ENCODE data around the gene SLC34A1. TPM values are rescaled to one million over a fixed set of nuclear protein-coding genes. Genes with fewer than 3 reads are reported as not detected.

SLC34A1 gene
- total and polyA plus RNA-seq, 5 donors from 2014 or later = 0.20 TPM; not detected in 4

DNA sequence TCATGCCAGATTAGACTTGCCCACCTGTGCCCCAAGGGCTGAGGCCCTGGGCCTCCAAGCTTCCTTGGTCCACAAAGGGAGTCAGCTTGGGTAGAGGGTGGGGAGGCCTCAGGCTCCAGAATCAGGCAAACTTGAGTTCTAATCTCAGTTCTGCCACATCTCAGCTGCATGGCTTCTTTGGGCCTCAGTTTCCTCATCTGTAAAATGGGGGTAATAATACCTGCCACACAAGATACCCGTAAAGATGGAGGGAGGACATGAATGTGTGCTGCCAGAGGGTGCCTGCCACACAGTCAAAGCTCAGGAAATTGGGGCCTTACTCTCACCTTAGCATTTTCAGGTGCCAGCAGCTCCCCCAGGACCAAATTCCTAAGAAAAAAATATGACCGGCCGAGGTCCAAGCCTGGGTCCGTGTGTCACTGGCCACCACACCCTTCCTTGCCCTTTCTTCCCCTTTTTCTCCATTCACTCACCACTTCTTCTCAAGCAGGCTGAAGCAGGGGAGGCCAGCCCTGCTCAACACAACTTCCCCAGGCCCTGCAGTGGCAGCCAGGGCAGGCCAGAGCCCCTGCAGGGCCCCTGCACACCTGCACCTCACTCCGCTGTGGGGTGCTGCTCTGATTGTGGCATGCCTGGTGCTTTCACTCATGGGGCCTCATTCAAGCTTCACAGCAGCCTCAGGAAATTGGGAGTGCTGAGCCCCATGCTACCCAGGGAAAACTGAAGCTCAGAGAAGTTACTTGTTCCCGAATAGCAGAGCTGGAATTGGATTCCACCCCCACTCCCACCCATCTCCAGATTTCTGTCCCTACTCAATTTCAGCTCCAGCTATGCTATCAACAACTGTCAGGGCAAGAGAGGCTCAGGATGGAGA is 22.6 kb upstream of the SLC34A1 start:
- Histone ChIP-seq H3K4me1 (ENCODE audit: control insufficient read depth, insufficient read depth, low read length, poor library complexity, severe bottlenecking) (peaks cover 88% of the 10 kb centered on the region), H3K9me3 (ENCODE audit: control insufficient read depth in 2 of 2, low read length in 2 of 2) (no peaks in the 10 kb centered on the region), H3K27me3 (ENCODE audit: control insufficient read depth, insufficient read depth, low read length) (no peaks in the 10 kb centered on the region), H3K27ac (ENCODE audit: insufficient read depth, low read length, poor library complexity, severe bottlenecking) (peak overlapping the region; percentile 81), H3K4me3 (ENCODE audit: low read depth, low read length) (peak overlapping the region; percentile 35), H3K36me3 (ENCODE audit: control insufficient read depth, insufficient read depth, low read length) (peaks cover 15% of the 10 kb centered on the region)
- DNase-seq (no peak), ATAC-seq (ENCODE audit: low read depth in 2 of 2) (no peak)
- H3K36me3 Mint-ChIP-seq = peaks cover 7% of the 10 kb centered on the region
- H3K27me3 Mint-ChIP-seq = no peaks in the 10 kb centered on the region
- H3K4me3 Mint-ChIP-seq = peak overlapping the region; percentile 83 to 95 (median 92)
- H3K4me1 Mint-ChIP-seq = peaks cover 5 to 80% (median 52%) of the 10 kb centered on the region in 4 donors
- peak overlapping the region; percentile 88 to 94 (median 88) for H3K27ac Mint-ChIP-seq
- no peaks in the 10 kb centered on the region for H3K9me3 Mint-ChIP-seq

GRCh38 chr5:177362292-177362609 is 22.0 kb upstream of the SLC34A1 start:
- H3K9me3 ChIP-seq (ENCODE audit: control insufficient read depth in 2 of 2, low read length in 2 of 2) = no peaks in the 10 kb centered on the region
- H3K4me3 Mint-ChIP-seq = peak overlapping the region; percentile 83 to 95 (median 92)
- H3K36me3 Mint-ChIP-seq = peaks cover 7% of the 10 kb centered on the region
- H3K4me3 ChIP-seq (ENCODE audit: low read depth, low read length) = peak overlapping the region; percentile 35
- peak overlapping the region; percentile 81 for H3K27ac ChIP-seq (ENCODE audit: insufficient read depth, low read length, poor library complexity, severe bottlenecking)
- H3K27ac Mint-ChIP-seq = peak overlapping the region; percentile 88 to 94 (median 88)
- H3K9me3 Mint-ChIP-seq = no peaks in the 10 kb centered on the region
- peaks cover 0 to 77% (median 46%) of the 10 kb centered on the region in 4 donors for H3K4me1 Mint-ChIP-seq
- no peaks in the 10 kb centered on the region for H3K27me3 ChIP-seq (ENCODE audit: control insufficient read depth, insufficient read depth, low read length)
- ATAC-seq (ENCODE audit: low read depth in 2 of 2) = no peak
- H3K27me3 Mint-ChIP-seq = no peaks in the 10 kb centered on the region
- peaks cover 83% of the 10 kb centered on the region for H3K4me1 ChIP-seq (ENCODE audit: control insufficient read depth, insufficient read depth, low read length, poor library complexity, severe bottlenecking)
- H3K36me3 ChIP-seq (ENCODE audit: control insufficient read depth, insufficient read depth, low read length) = peaks cover 19% of the 10 kb centered on the region
- no peak for DNase-seq

DNA sequence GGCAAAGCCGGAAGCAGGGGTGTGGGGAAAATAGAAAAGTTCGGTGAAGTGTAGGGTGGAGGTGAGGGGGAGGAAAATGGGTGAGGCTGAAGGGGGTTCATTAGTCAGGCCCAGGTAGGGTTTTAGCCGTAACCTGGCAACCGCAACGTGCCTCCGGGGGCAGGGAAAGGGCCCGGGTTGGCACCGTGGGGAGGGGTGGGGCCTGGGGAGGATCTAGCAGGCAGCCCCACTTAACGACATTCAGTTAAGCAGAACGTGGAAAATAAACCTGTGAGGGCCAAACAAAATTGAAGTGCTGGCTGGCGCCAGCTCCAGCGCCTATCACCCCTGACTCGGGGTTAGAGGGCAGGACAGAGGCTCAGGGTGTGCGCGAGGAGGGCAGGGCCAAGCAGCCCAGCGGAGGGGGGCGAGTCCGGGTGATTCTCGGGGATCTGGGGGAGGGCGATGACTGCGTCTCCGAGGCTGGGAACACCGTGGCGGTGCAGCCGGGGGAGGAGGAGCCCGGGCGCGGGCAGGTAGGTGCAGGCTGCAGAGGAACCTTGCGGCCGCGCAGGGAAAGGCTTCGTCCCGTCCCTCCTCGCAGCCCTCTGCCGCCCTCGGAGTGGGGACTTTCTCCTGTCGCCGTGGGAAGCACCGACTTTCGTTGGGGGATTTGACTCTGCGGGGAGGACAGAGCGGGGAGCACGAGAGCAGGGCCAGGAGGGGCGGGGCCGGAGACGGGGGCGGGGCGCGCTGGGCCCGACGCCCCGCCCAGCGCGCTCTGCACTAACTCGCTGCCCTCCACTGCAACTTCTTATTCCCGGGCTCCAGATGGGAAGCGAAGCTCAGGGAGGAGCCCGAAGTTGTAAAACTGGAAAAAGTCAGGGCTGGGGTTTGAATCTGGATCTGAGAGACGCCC is 21.4 kb upstream of the SLC34A1 start:
- H3K36me3 ChIP-seq (ENCODE audit: control insufficient read depth, insufficient read depth, low read length) = peaks cover 24% of the 10 kb centered on the region
- ATAC-seq (ENCODE audit: low read depth in 2 of 2) (peak; percentile 68 to 70), DNase-seq (peak; percentile 47 to 72 (median 59))
- Mint-ChIP-seq H3K36me3 (peaks cover 7% of the 10 kb centered on the region), H3K27me3 (no peaks in the 10 kb centered on the region), H3K4me3 (peak overlapping the region; percentile 83 to 95 (median 92)), H3K9me3 (no peaks in the 10 kb centered on the region), H3K27ac (peak overlapping the region; percentile 88 to 94 (median 88)), H3K4me1 (peaks cover 0 to 74% (median 41%) of the 10 kb centered on the region in 4 donors)
- H3K9me3 ChIP-seq (ENCODE audit: control insufficient read depth in 2 of 2, low read length in 2 of 2) = no peaks in the 10 kb centered on the region
- no peaks in the 10 kb centered on the region for H3K27me3 ChIP-seq (ENCODE audit: control insufficient read depth, insufficient read depth, low read length)
- peaks cover 78% of the 10 kb centered on the region for H3K4me1 ChIP-seq (ENCODE audit: control insufficient read depth, insufficient read depth, low read length, poor library complexity, severe bottlenecking)
- peak overlapping the region; percentile 81 for H3K27ac ChIP-seq (ENCODE audit: insufficient read depth, low read length, poor library complexity, severe bottlenecking)
- peak overlapping the region; percentile 44 for H3K4me3 ChIP-seq (ENCODE audit: low read depth, low read length)

- Histone ChIP-seq H3K4me3 (ENCODE audit: low read depth, low read length) (peak overlapping the region; percentile 44), H3K4me1 (ENCODE audit: control insufficient read depth, insufficient read depth, low read length, poor library complexity, severe bottlenecking) (peaks cover 71% of the 10 kb centered on the region), H3K36me3 (ENCODE audit: control insufficient read depth, insufficient read depth, low read length) (peaks cover 31% of the 10 kb centered on the region), H3K27me3 (ENCODE audit: control insufficient read depth, insufficient read depth, low read length) (no peaks in the 10 kb centered on the region), H3K27ac (ENCODE audit: insufficient read depth, low read length, poor library complexity, severe bottlenecking) (peak overlapping the region; percentile 81), H3K9me3 (ENCODE audit: control insufficient read depth in 2 of 2, low read length in 2 of 2) (no peaks in the 10 kb centered on the region)
- H3K27me3 Mint-ChIP-seq = no peaks in the 10 kb centered on the region
- no peak for DNase-seq
- ATAC-seq (ENCODE audit: low read depth in 2 of 2) = no peak
- peaks cover 0 to 77% (median 45%) of the 10 kb centered on the region in 4 donors for H3K4me1 Mint-ChIP-seq
- peak overlapping the region in 1 of 3 donors; percentile 69 for H3K27ac Mint-ChIP-seq
- no peaks in the 10 kb centered on the region for H3K9me3 Mint-ChIP-seq
- H3K4me3 Mint-ChIP-seq = peak overlapping the region in 3 of 4 donors; percentile 47 to 83 (median 72)
- H3K36me3 Mint-ChIP-seq = peaks cover 11% of the 10 kb centered on the region
Measured at GRCh38 chr5:177363565-177363964, 20.7 kb upstream of the SLC34A1 start.

GRCh38 chr5:177364159-177364962 is 19.9 kb upstream of the SLC34A1 start:
- DNase-seq (no peak), ATAC-seq (ENCODE audit: low read depth in 2 of 2) (no peak)
- Mint-ChIP-seq H3K27ac (peak overlapping the region in 2 of 3 donors; percentile 39 to 73), H3K9me3 (no peaks in the 10 kb centered on the region), H3K4me1 (peaks cover 5 to 77% (median 45%) of the 10 kb centered on the region in 4 donors), H3K27me3 (no peaks in the 10 kb centered on the region), H3K36me3 (peaks cover 19% of the 10 kb centered on the region), H3K4me3 (peak overlapping the region; percentile 35 to 65 (median 52))
- Histone ChIP-seq H3K27ac (ENCODE audit: insufficient read depth, low read length, poor library complexity, severe bottlenecking) (peak overlapping the region; percentile 81), H3K27me3 (ENCODE audit: control insufficient read depth, insufficient read depth, low read length) (no peaks in the 10 kb centered on the region), H3K4me3 (ENCODE audit: low read depth, low read length) (no peak overlapping the region), H3K36me3 (ENCODE audit: control insufficient read depth, insufficient read depth, low read length) (peaks cover 39% of the 10 kb centered on the region), H3K9me3 (ENCODE audit: control insufficient read depth in 2 of 2, low read length in 2 of 2) (no peaks in the 10 kb centered on the region), H3K4me1 (ENCODE audit: control insufficient read depth, insufficient read depth, low read length, poor library complexity, severe bottlenecking) (peaks cover 70% of the 10 kb centered on the region)

- DNase-seq (no peak), ATAC-seq (ENCODE audit: low read depth in 2 of 2) (no peak)
- Mint-ChIP-seq H3K36me3 (peaks cover 14% of the 10 kb centered on the region), H3K4me3 (peak overlapping the region in 1 of 4 donors; percentile 52), H3K27me3 (no peaks in the 10 kb centered on the region), H3K27ac (no peak overlapping the region), H3K4me1 (peaks cover 5 to 75% (median 38%) of the 10 kb centered on the region in 4 donors), H3K9me3 (no peaks in the 10 kb centered on the region)
- Histone ChIP-seq H3K27ac (ENCODE audit: insufficient read depth, low read length, poor library complexity, severe bottlenecking) (no peak overlapping the region), H3K9me3 (ENCODE audit: control insufficient read depth in 2 of 2, low read length in 2 of 2) (no peaks in the 10 kb centered on the region), H3K4me1 (ENCODE audit: control insufficient read depth, insufficient read depth, low read length, poor library complexity, severe bottlenecking) (peaks cover 67% of the 10 kb centered on the region), H3K27me3 (ENCODE audit: control insufficient read depth, insufficient read depth, low read length) (no peaks in the 10 kb centered on the region), H3K4me3 (ENCODE audit: low read depth, low read length) (no peak overlapping the region), H3K36me3 (ENCODE audit: control insufficient read depth, insufficient read depth, low read length) (peaks cover 44% of the 10 kb centered on the region)
Measured at GRCh38 chr5:177365845-177366527, 18.2 kb upstream of the SLC34A1 start.
